Stomach (tissue), 9 donors: ENCODE measurements around the gene MASP1. TPM values are rescaled to one million over a fixed set of nuclear protein-coding genes. Genes with fewer than 3 reads are reported as not detected.
"Not testable (repeated sequence)": the region's sequence is repeated elsewhere in the genome, so short reads cannot be mapped to it uniquely, and the experiment has no call there.

Source experiments
- DNase-seq, 2 donors: peaks; one replicate each; pipeline versions ENCODE4 v3.0.0 to v3.0.0-alpha.2; 2013 to 2019
- H3K27ac ChIP-seq, 5 donors: fragments of 200-600 bp in 4 of 5; sonication (generic) in 4 of 5; one replicate each; pipeline ENCODE4 v1.5.1; 2013 to 2019; ENCODE audit warnings: mild to moderate bottlenecking in 1 of 5, moderate library complexity in 1 of 5
- H3K27me3 ChIP-seq, 3 donors: fragments of 200-600 bp; sonication (generic); one replicate each; pipeline ENCODE4 v1.5.1; 2017 to 2019; ENCODE audit warnings: mixed run types in 1 of 3
- H3K36me3 ChIP-seq, 4 donors: fragments of 200-600 bp; sonication (generic); 1 replicate in 3 of 4; 2 replicates in 1 of 4; pipeline ENCODE4 v1.5.1; 2016 to 2019
- H3K4me1 ChIP-seq, 4 donors: fragments of 200-600 bp; sonication (generic); one replicate each; pipeline ENCODE4 v1.5.1; 2016 to 2019
- H3K4me3 ChIP-seq, 4 donors: fragments of 200-600 bp; sonication (generic) in 3 of 4; one replicate each; pipeline ENCODE4 v1.5.1; 2016 to 2019; ENCODE audit warnings: mild to moderate bottlenecking in 1 of 4
- H3K9me3 ChIP-seq, 4 donors: fragments of 200-600 bp; sonication (generic); one replicate each; pipeline ENCODE4 v1.5.1; 2016 to 2019
- EP300 ChIP-seq: sonication (generic); formaldehyde crosslinking; IDR thresholded peaks from one replicate; pipeline ENCODE4 v1.6.1; 2017; ENCODE audit warnings: antibody characterized with exemption
- POLR2A ChIP-seq, 4 donors: fragments of 450-650 bp; IDR thresholded peaks; one replicate each; pipeline ENCODE4 v1.6.1; 2016; ENCODE audit warnings: antibody characterized with exemption in 4 of 4, control low read depth in 2 of 4, mild to moderate bottlenecking in 1 of 4, moderate library complexity in 1 of 4
- POLR2AphosphoS5 ChIP-seq, 3 donors: sonication (generic); formaldehyde crosslinking; IDR thresholded peaks; one replicate each; pipeline ENCODE4 v1.6.1; 2016; ENCODE audit warnings: antibody characterized with exemption in 3 of 3
- WGBS, 5 donors: extraction: QIAGEN DNeasy Blood & Tissue Kit in 3 of 5; methylation state at CpG; one replicate each; pipeline versions ENCODE4 v1.1.5 to v1.1.7; 2013 to 2018; 5-methylcytosine and 5-hydroxymethylcytosine counted together
- intact Hi-C: fragments of 100-400 bp; cut with DNase I; formaldehyde crosslinking; loops from one replicate; pipeline ENCODE4 v1.15.1; 2023; ENCODE audit warnings: low total_unique reads
- polyA plus RNA-seq, 3 donors: library from polyadenylated mRNA; stranded (reverse); fragments of 200-250 nt; gene quantifications; one replicate each; pipeline ENCODE4 v1.2.3, GENCODE V29; 2013
- total RNA-seq, 5 donors: library from RNA; depleted of rRNA; stranded (reverse); fragments of >200 nt; gene quantifications; one replicate each; pipeline versions ENCODE4 v1.1.0 to v1.2.3, GENCODE V29; 2014 to 2016
- TF ChIP-seq, protein P1 (sequence below), 7 experiments: fragments of 450-650 bp in 4 of 7; fragments of 200-600 bp in 3 of 7; sonication (generic) in 3 of 7; IDR thresholded peaks; one replicate each; pipeline ENCODE4 v1.5.1; 2016 to 2019; ENCODE audit warnings: antibody characterized with exemption in 7 of 7, control low read depth in 2 of 7, mild to moderate bottlenecking in 1 of 7
- donor health status: healthy with polysubstance abuse.
- donor health status: Bipolar disorder and iron deficiency.
- donor health status: healthy.

Gene MASP1
- total and polyA plus RNA-seq, 8 donors: 0.15 to 2.9 (median 0.70) TPM; not detected in 2

DNA sequence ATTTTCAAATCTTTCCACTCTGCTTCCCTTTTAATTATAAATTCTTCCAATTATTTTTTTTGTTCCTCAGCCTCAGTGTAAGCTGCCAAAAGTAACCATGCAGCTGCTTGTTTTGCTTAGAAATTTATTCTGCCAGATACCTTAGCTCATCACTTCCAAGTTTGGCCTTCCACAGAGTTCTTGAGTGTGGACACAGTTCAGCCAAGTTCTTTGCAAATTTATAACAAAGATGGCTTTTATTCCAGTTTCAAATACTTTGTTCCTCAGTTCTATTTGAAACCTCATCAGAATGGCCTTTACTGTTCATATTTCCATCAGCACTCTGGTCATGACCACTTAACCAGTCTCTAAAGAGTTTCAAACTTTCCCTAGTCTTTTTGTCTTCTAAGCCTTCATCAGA is 83.9 kb downstream of the MASP1 start:
- H3K27ac ChIP-seq: peak overlapping the region in 1 of 5 donors; percentile 36
- DNase-seq: no peak
- TF ChIP-seq EP300: no peak
- TF ChIP-seq, protein P1, sequence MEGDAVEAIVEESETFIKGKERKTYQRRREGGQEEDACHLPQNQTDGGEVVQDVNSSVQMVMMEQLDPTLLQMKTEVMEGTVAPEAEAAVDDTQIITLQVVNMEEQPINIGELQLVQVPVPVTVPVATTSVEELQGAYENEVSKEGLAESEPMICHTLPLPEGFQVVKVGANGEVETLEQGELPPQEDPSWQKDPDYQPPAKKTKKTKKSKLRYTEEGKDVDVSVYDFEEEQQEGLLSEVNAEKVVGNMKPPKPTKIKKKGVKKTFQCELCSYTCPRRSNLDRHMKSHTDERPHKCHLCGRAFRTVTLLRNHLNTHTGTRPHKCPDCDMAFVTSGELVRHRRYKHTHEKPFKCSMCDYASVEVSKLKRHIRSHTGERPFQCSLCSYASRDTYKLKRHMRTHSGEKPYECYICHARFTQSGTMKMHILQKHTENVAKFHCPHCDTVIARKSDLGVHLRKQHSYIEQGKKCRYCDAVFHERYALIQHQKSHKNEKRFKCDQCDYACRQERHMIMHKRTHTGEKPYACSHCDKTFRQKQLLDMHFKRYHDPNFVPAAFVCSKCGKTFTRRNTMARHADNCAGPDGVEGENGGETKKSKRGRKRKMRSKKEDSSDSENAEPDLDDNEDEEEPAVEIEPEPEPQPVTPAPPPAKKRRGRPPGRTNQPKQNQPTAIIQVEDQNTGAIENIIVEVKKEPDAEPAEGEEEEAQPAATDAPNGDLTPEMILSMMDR (IDR thresholded peaks at IDR 0.05): no peak
- no peak for TF ChIP-seq POLR2AphosphoS5 (IDR thresholded peaks at IDR 0.05)
- TF ChIP-seq POLR2A (IDR thresholded peaks at IDR 0.05): no peak
- H3K27me3 ChIP-seq: no peaks in the 10 kb centered on the region
- no peaks in the 10 kb centered on the region for H3K36me3 ChIP-seq
- H3K9me3 ChIP-seq: no peaks in the 10 kb centered on the region
- intact Hi-C loops: no loop called here
- H3K4me1 ChIP-seq: peaks cover 12 to 48% (median 18%) of the 10 kb centered on the region in 4 donors
- H3K4me3 ChIP-seq: no peak overlapping the region

DNA sequence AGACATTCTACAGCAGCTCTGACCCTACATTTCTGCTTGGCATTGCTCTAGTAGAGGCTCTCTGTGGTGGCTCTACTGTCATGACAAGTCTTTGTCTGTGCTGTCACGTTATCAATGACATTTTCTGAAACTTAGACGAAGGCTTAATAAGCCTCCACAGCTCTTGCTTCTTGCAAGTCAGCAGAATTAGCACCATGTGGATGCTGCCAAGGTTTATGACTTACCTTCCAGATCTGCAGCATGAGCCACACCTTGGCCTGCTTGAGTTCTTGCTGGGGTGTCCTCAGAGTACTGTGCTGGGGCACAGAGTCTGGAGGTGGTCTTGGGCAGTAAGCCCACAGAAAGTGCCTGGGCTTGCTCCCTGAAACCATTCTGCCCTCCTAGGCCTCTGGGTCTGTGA is 84.5 kb downstream of the MASP1 start:
- no peak for TF ChIP-seq POLR2A (IDR thresholded peaks at IDR 0.05)
- TF ChIP-seq POLR2AphosphoS5 (IDR thresholded peaks at IDR 0.05): no peak
- TF ChIP-seq, protein P1 (IDR thresholded peaks at IDR 0.05): no peak
- no peak for TF ChIP-seq EP300
- no peaks in the 10 kb centered on the region for H3K9me3 ChIP-seq
- H3K4me3 ChIP-seq: no peak overlapping the region
- intact Hi-C loops: no loop called here
- 59 to 89% (median 81%) methylated on average over 2 of the region's 2 CpGs for WGBS, 5 donors
- H3K4me1 ChIP-seq: peaks cover 12 to 48% (median 18%) of the 10 kb centered on the region in 4 donors
- H3K27me3 ChIP-seq: no peaks in the 10 kb centered on the region
- H3K36me3 ChIP-seq: no peaks in the 10 kb centered on the region
- no peak overlapping the region for H3K27ac ChIP-seq
- no peak for DNase-seq

DNA sequence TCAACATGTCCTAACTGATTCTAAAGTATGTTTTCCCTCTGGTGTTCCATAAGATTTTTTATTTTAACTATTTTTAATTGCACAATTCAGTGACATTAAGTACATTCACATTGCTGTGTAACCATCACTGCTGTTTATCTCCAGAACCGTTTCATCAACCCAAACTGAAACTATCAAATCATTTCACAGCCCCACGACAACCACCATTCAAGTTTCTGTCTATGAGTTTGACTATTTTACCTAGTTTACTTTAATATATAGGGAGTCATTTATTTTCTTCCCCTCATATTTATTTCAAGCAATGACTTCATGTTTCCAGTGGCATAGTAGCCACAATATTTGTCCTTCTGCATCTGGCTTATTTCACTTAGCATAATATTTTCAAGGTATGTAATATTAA is 85.9 kb downstream of the MASP1 start:
- no peaks in the 10 kb centered on the region for H3K36me3 ChIP-seq
- peaks cover 9 to 35% (median 14%) of the 10 kb centered on the region in 4 donors for H3K4me1 ChIP-seq
- DNase-seq: no peak
- WGBS, 5 donors: 43 to 79% (median 65%) methylated on average over 2 of the region's 2 CpGs
- no peak for TF ChIP-seq POLR2A (IDR thresholded peaks at IDR 0.05)
- no peak for TF ChIP-seq POLR2AphosphoS5 (IDR thresholded peaks at IDR 0.05)
- no peak for TF ChIP-seq EP300
- TF ChIP-seq, protein P1 (IDR thresholded peaks at IDR 0.05): no peak
- no peak overlapping the region for H3K27ac ChIP-seq
- intact Hi-C loops: no loop called here
- H3K9me3 ChIP-seq: no peaks in the 10 kb centered on the region
- H3K27me3 ChIP-seq: no peaks in the 10 kb centered on the region
- no peak overlapping the region for H3K4me3 ChIP-seq

DNA sequence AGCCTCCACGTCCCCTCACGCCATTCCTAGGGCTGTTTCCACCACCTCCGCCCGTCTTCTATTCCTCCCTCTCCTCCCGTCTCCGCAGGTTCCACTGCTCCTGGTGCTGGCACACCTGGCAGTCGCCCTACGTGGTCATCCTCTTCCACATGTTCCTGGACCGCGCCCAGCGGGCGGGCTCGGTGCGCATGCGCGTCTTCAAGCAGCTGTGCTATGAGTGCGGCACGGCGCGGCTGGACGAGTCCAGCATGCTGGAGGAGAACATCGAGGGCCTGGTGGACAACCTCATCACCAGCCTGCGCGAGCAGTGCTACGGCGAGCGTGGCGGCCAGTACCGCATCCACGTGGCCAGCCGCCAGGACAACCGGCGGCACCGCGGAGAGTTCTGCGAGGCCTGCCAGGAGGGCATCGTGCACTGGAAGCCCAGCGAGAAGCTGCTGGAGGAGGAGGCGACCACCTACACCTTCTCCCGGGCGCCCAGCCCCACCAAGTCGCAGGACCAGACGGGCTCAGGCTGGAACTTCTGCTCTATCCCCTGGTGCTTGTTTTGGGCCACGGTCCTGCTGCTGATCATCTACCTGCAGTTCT is 92.0 kb downstream of the MASP1 start:
- H3K4me3 ChIP-seq, H3K9me3 ChIP-seq, DNase-seq, H3K36me3 ChIP-seq, intact Hi-C loops, H3K27ac ChIP-seq, H3K4me1 ChIP-seq, H3K27me3 ChIP-seq: not testable (repeated sequence)
- 93 to 97% (median 96%) methylated on average over 33 to 40 of the region's 44 CpGs for WGBS, 5 donors

DNA sequence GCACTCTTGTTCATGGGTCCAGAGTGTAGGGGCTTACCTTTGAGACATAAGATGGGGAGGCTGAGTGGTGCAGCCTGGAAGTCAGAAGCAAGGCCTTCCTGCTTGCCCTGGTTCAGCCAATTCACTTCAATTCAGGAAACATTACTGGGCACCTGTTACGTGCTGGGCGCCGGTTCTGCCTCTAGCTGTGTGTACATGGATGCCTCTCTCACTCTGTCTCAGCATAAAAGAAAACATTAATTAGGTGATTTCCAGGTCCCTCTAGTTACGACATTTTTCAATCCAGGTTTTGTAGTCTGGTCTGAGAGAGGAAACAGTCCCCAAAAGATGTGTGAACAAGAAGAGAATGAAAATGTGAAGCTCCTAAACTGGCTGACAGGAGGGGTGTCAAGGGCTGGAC is 93.0 kb downstream of the MASP1 start:
- no peak for DNase-seq
- WGBS, 5 donors: 83 to 92% (median 88%) methylated on average over 4 of the region's 4 CpGs
- intact Hi-C loops: no loop called here
- H3K27ac ChIP-seq: no peak overlapping the region
- no peaks in the 10 kb centered on the region for H3K9me3 ChIP-seq
- H3K4me3 ChIP-seq: no peak overlapping the region
- no peaks in the 10 kb centered on the region for H3K36me3 ChIP-seq
- H3K27me3 ChIP-seq: no peaks in the 10 kb centered on the region
- TF ChIP-seq POLR2AphosphoS5 (IDR thresholded peaks at IDR 0.05): no peak
- TF ChIP-seq, protein P1 (IDR thresholded peaks at IDR 0.05): no peak
- TF ChIP-seq EP300: no peak
- TF ChIP-seq POLR2A (IDR thresholded peaks at IDR 0.05): no peak
- H3K4me1 ChIP-seq: no peaks in the 10 kb centered on the region
